Duodenal mucosa (tissue), 2 donors: ENCODE measurements around the gene FAM241A.

Source experiments
- H3K27ac ChIP-seq: one replicate; pipeline ENCODE4 v1.7.0; 2013; ENCODE audit warnings: low read depth, low read length
- H3K27me3 ChIP-seq, 2 donors: one replicate each; pipeline ENCODE4 v1.7.0; 2013; ENCODE audit warnings: low read length in 2 of 2, control low read depth in 1 of 2; ENCODE audit not compliant: insufficient read depth in 2 of 2, control insufficient read depth in 1 of 2
- H3K36me3 ChIP-seq, 2 donors: one replicate each; pipeline ENCODE4 v1.7.0; 2013; ENCODE audit warnings: low read length in 2 of 2, control low read depth in 1 of 2; ENCODE audit not compliant: insufficient read depth in 2 of 2, control insufficient read depth in 1 of 2
- H3K4me1 ChIP-seq, 2 donors: one replicate each; pipeline ENCODE4 v1.7.0; 2013; ENCODE audit warnings: low read length in 2 of 2, control low read depth in 1 of 2; ENCODE audit not compliant: insufficient read depth in 2 of 2, control insufficient read depth in 1 of 2
- H3K4me3 ChIP-seq, 2 donors: one replicate each; pipeline ENCODE4 v1.7.0; 2013; ENCODE audit warnings: low read length in 2 of 2, low read depth in 1 of 2
- H3K9ac ChIP-seq, 2 donors: one replicate each; pipeline ENCODE4 v1.7.0; 2013; ENCODE audit warnings: low read length in 2 of 2, low read depth in 1 of 2
- H3K9me3 ChIP-seq, 2 donors: one replicate each; pipeline ENCODE4 v1.7.0; 2013; ENCODE audit warnings: low read length in 2 of 2, control low read depth in 1 of 2; ENCODE audit not compliant: control insufficient read depth in 1 of 2

The FAM241A gene

GRCh38 chr4:112130906-112131305 is 14.3 kb upstream of the FAM241A start:
- no peak overlapping the region for H3K9ac ChIP-seq
- no peaks in the 10 kb centered on the region for H3K9me3 ChIP-seq
- no peak overlapping the region for H3K4me3 ChIP-seq
- H3K27ac ChIP-seq, result no peak overlapping the region
- H3K27me3 ChIP-seq, result no peaks in the 10 kb centered on the region
- H3K4me1 ChIP-seq, result no peaks in the 10 kb centered on the region
- H3K36me3 ChIP-seq, result no peaks in the 10 kb centered on the region

- H3K4me3 ChIP-seq, result no peak overlapping the region
- no peaks in the 10 kb centered on the region for H3K27me3 ChIP-seq
- no peaks in the 10 kb centered on the region for H3K9me3 ChIP-seq
- H3K4me1 ChIP-seq, result no peaks in the 10 kb centered on the region
- no peak overlapping the region for H3K9ac ChIP-seq
- no peak overlapping the region for H3K27ac ChIP-seq
- H3K36me3 ChIP-seq, result no peaks in the 10 kb centered on the region
Observed at GRCh38 chr4:112136551-112136950, 8.7 kb upstream of the FAM241A start.

GRCh38 chr4:112138538-112138937 is 6.7 kb upstream of the FAM241A start:
- Histone ChIP-seq H3K4me3 (no peak overlapping the region), H3K27me3 (no peaks in the 10 kb centered on the region), H3K27ac (no peak overlapping the region), H3K4me1 (no peaks in the 10 kb centered on the region), H3K9me3 (no peaks in the 10 kb centered on the region), H3K9ac (no peak overlapping the region), H3K36me3 (no peaks in the 10 kb centered on the region)

- Histone ChIP-seq H3K9ac (no peak overlapping the region), H3K4me3 (no peak overlapping the region), H3K27ac (no peak overlapping the region), H3K4me1 (no peaks in the 10 kb centered on the region), H3K27me3 (no peaks in the 10 kb centered on the region), H3K9me3 (no peaks in the 10 kb centered on the region), H3K36me3 (no peaks in the 10 kb centered on the region)
Observed at GRCh38 chr4:112140536-112140935, 4.7 kb upstream of the FAM241A start.

GRCh38 chr4:112141366-112142138 is 3.7 kb upstream of the FAM241A start:
- Histone ChIP-seq H3K36me3 (no peaks in the 10 kb centered on the region), H3K4me1 (peaks cover 0 to 4% of the 10 kb centered on the region in 2 donors), H3K27me3 (no peaks in the 10 kb centered on the region), H3K4me3 (no peak overlapping the region), H3K9me3 (no peaks in the 10 kb centered on the region), H3K9ac (no peak overlapping the region), H3K27ac (no peak overlapping the region)

GRCh38 chr4:112142182-112142581 is 3.1 kb upstream of the FAM241A start:
- H3K36me3 ChIP-seq, result no peaks in the 10 kb centered on the region
- no peak overlapping the region for H3K9ac ChIP-seq
- H3K4me1 ChIP-seq, result peaks cover 0 to 7% of the 10 kb centered on the region in 2 donors
- H3K4me3 ChIP-seq, result no peak overlapping the region
- H3K9me3 ChIP-seq, result no peaks in the 10 kb centered on the region
- no peak overlapping the region for H3K27ac ChIP-seq
- H3K27me3 ChIP-seq, result no peaks in the 10 kb centered on the region

GRCh38 chr4:112143781-112144180 is 1.5 kb upstream of the FAM241A start:
- H3K27me3 ChIP-seq, result no peaks in the 10 kb centered on the region
- no peak overlapping the region for H3K9ac ChIP-seq
- H3K4me1 ChIP-seq, result peaks cover 0 to 7% of the 10 kb centered on the region in 2 donors
- no peak overlapping the region for H3K27ac ChIP-seq
- H3K4me3 ChIP-seq, result no peak overlapping the region
- H3K9me3 ChIP-seq, result no peaks in the 10 kb centered on the region
- no peaks in the 10 kb centered on the region for H3K36me3 ChIP-seq

GRCh38 chr4:112144546-112145325 is 518 bp upstream of the FAM241A start:
- Histone ChIP-seq H3K4me3 (peak overlapping the region in 1 of 2 donors; percentile 25), H3K27me3 (no peaks in the 10 kb centered on the region), H3K36me3 (no peaks in the 10 kb centered on the region), H3K9me3 (no peaks in the 10 kb centered on the region), H3K27ac (no peak overlapping the region), H3K9ac (no peak overlapping the region), H3K4me1 (peaks cover 0 to 7% of the 10 kb centered on the region in 2 donors)

- Histone ChIP-seq H3K4me3 (peak overlapping the region; percentile 71 to 92), H3K9me3 (no peaks in the 10 kb centered on the region), H3K9ac (peak overlapping the region; percentile 62 to 80), H3K27me3 (no peaks in the 10 kb centered on the region), H3K27ac (peak overlapping the region; percentile 15), H3K4me1 (peaks cover 0 to 7% of the 10 kb centered on the region in 2 donors), H3K36me3 (no peaks in the 10 kb centered on the region)
Observed at GRCh38 chr4:112145790-112146501, 692 bp downstream of the FAM241A start.

GRCh38 chr4:112146502-112146813 is 1.2 kb downstream of the FAM241A start:
- H3K9me3 ChIP-seq, result no peaks in the 10 kb centered on the region
- H3K27me3 ChIP-seq, result no peaks in the 10 kb centered on the region
- H3K4me1 ChIP-seq, result peaks cover 0 to 7% of the 10 kb centered on the region in 2 donors
- no peak overlapping the region for H3K27ac ChIP-seq
- no peaks in the 10 kb centered on the region for H3K36me3 ChIP-seq
- H3K4me3 ChIP-seq, result peak overlapping the region; percentile 71 to 92
- peak overlapping the region; percentile 62 to 80 for H3K9ac ChIP-seq
